ENCODE measurements around the gene PCDH15. TPM values are rescaled to one million over a fixed set of nuclear protein-coding genes. Genes with fewer than 3 reads are reported as not detected.
"Not testable (repeated sequence)": the region's sequence is repeated elsewhere in the genome, so short reads cannot be mapped to it uniquely, and the experiment has no call there.

The PCDH15 gene
- total and polyA plus RNA-seq, 7 experiments from 2014 or later: not detected

DNA sequence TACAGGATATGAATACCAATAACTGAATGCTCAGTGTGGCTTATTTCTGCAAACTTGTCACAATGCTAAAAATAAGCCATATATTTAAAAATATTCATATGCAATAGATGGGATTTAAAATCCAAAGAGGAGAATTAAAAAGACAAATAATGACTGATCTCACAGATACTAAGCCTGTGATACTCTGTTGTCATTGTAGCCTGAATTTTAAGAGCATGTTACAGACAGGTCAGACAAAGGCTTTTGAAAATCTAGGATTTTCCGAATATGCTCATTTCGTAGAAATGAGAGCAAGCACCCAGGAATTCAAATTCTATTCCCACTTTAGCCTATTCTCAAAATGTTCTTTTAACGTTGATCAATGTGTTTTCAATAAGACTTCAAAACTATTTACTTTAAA lies 269.7 kb downstream of the PCDH15 start:
- Histone ChIP-seq H3K36me3 (ENCODE audit: control insufficient read depth in 2 of 3, insufficient read depth in 3 of 3, low read length in 3 of 3) (no peaks in the 10 kb centered on the region), H3K4me3 (ENCODE audit: low read length) (no peak overlapping the region), H3K27me3 (ENCODE audit: control insufficient read depth in 2 of 2, insufficient read depth in 2 of 2, low read length in 2 of 2) (no peaks in the 10 kb centered on the region), H3K9me3 (ENCODE audit: control insufficient read depth in 2 of 3, low read length in 3 of 3) (no peaks in the 10 kb centered on the region), H3K4me1 (ENCODE audit: control insufficient read depth in 2 of 2, insufficient read depth in 2 of 2, low read length in 2 of 2) (no peaks in the 10 kb centered on the region), H3K27ac (ENCODE audit: low read depth, low read length) (no peak overlapping the region)
- Mint-ChIP-seq H3K9me3 (peaks cover 0 to 7% (median 4%) of the 10 kb centered on the region in 11 donors), H3K27ac (no peak overlapping the region), H3K36me3 (no peaks in the 10 kb centered on the region), H3K4me1 (no peaks in the 10 kb centered on the region), H3K4me3 (no peak overlapping the region), H3K27me3 (no peaks in the 10 kb centered on the region)
- intact Hi-C loops (cut with micrococcal nuclease): no loop called here
- POLR2A ChIA-PET: no interaction called here
- ATAC-seq: no peak
- CTCF ChIA-PET: no interaction called here
- DNase-seq: no peak

DNA sequence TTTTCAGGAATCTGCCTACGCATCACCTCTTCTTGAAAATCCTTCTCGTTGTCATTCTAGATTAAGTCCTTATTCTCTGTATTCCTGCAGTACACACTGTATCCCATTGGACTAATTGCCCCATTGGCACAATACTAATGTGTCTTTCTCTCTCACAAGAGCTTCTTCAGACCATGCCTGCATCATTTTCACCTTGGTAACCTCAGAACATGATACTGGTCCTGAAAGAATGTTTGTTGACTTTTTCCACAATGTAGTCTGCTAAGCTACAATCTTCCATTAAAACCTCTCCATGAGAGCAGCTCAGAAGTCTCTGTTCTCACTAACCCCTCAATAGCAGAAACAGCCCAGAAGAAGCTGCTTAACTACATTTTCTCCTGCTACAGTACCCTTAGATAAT lies 270.7 kb downstream of the PCDH15 start:
- H3K4me1 Mint-ChIP-seq: no peaks in the 10 kb centered on the region
- no peak overlapping the region for H3K27ac Mint-ChIP-seq
- no peaks in the 10 kb centered on the region for H3K4me1 ChIP-seq (ENCODE audit: control insufficient read depth in 2 of 2, insufficient read depth in 2 of 2, low read length in 2 of 2)
- no peak overlapping the region for H3K4me3 ChIP-seq (ENCODE audit: low read length)
- no peaks in the 10 kb centered on the region for H3K36me3 Mint-ChIP-seq
- intact Hi-C loops (cut with micrococcal nuclease): no loop called here
- H3K27me3 Mint-ChIP-seq: no peaks in the 10 kb centered on the region
- no peaks in the 10 kb centered on the region for H3K36me3 ChIP-seq (ENCODE audit: control insufficient read depth in 2 of 3, insufficient read depth in 3 of 3, low read length in 3 of 3)
- peaks cover 0 to 7% (median 4%) of the 10 kb centered on the region in 11 donors for H3K9me3 Mint-ChIP-seq
- DNase-seq (no peak), ATAC-seq (no peak)
- CTCF ChIA-PET: interaction anchor here (0.7 kb wide), 1 partner anchor 818 kb away, joined by 3 read pairs; no protein-coding TSS in a partner anchor
- H3K4me3 Mint-ChIP-seq: no peak overlapping the region
- no peaks in the 10 kb centered on the region for H3K27me3 ChIP-seq (ENCODE audit: control insufficient read depth in 2 of 2, insufficient read depth in 2 of 2, low read length in 2 of 2)
- no peak overlapping the region for H3K27ac ChIP-seq (ENCODE audit: low read depth, low read length)
- no peaks in the 10 kb centered on the region for H3K9me3 ChIP-seq (ENCODE audit: control insufficient read depth in 2 of 3, low read length in 3 of 3)
- POLR2A ChIA-PET: no interaction called here

DNA sequence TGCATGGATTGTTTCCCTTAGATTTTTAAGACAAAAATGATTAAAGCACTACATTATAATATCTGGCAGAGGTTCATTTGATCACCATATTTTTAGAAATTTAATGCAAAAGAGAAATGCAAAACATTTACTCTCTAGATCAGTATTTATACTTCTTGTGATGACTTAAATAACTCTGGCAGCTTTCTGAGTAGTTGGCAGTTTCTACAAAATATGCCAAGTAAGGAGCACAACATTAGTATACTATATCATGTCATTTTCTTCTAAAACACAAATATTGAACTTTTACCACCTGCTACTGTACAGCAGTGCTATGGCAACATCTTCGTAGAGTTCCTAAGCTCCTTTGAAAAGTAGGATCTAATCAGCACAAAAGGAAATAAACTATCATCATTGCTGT lies 275.2 kb downstream of the PCDH15 start:
- H3K9me3 ChIP-seq (ENCODE audit: control insufficient read depth in 2 of 3, low read length in 3 of 3): no peaks in the 10 kb centered on the region
- no peaks in the 10 kb centered on the region for H3K27me3 ChIP-seq (ENCODE audit: control insufficient read depth in 2 of 2, insufficient read depth in 2 of 2, low read length in 2 of 2)
- intact Hi-C loops (cut with micrococcal nuclease): no loop called here
- H3K4me1 ChIP-seq (ENCODE audit: control insufficient read depth in 2 of 2, insufficient read depth in 2 of 2, low read length in 2 of 2): no peaks in the 10 kb centered on the region
- no peak overlapping the region for H3K4me3 ChIP-seq (ENCODE audit: low read length)
- H3K36me3 ChIP-seq (ENCODE audit: control insufficient read depth in 2 of 3, insufficient read depth in 3 of 3, low read length in 3 of 3): no peaks in the 10 kb centered on the region
- no peak overlapping the region for H3K27ac Mint-ChIP-seq
- H3K4me3 Mint-ChIP-seq: no peak overlapping the region
- peaks cover 0 to 21% (median 10%) of the 10 kb centered on the region in 11 donors for H3K9me3 Mint-ChIP-seq
- no peaks in the 10 kb centered on the region for H3K36me3 Mint-ChIP-seq
- ATAC-seq (no peak), DNase-seq (no peak)
- CTCF ChIA-PET: no interaction called here
- H3K27ac ChIP-seq (ENCODE audit: low read depth, low read length): no peak overlapping the region
- no peaks in the 10 kb centered on the region for H3K4me1 Mint-ChIP-seq
- H3K27me3 Mint-ChIP-seq: no peaks in the 10 kb centered on the region
- POLR2A ChIA-PET: no interaction called here

DNA sequence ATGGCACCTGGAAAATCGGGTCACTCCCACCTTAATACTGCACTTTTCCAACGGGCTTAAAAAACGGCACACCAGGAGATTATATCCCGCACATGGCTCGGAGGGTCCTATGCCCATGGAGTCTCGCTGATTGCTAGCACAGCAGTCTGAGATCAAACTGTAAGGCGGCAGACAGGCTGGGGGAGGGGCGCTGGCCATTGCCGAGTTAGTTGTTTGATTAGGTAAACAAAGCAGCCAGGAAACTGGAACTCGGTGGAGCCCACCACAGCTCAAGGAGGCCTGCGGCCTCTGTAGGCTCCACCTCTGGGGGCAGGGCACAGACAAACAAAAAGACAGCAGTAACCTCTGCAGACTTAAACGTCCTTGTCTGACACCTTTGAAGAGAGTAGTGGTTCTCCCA lies 285.8 kb downstream of the PCDH15 start:
- ATAC-seq; CTCF ChIA-PET; intact Hi-C loops (cut with micrococcal nuclease); H3K9me3 ChIP-seq (ENCODE audit: control insufficient read depth in 2 of 3, low read length in 3 of 3); H3K36me3 ChIP-seq (ENCODE audit: control insufficient read depth in 2 of 3, insufficient read depth in 3 of 3, low read length in 3 of 3); H3K36me3 Mint-ChIP-seq; H3K27ac ChIP-seq (ENCODE audit: low read depth, low read length); H3K4me3 Mint-ChIP-seq; H3K4me1 ChIP-seq (ENCODE audit: control insufficient read depth in 2 of 2, insufficient read depth in 2 of 2, low read length in 2 of 2); H3K4me1 Mint-ChIP-seq; H3K4me3 ChIP-seq (ENCODE audit: low read length); H3K27me3 ChIP-seq (ENCODE audit: control insufficient read depth in 2 of 2, insufficient read depth in 2 of 2, low read length in 2 of 2); H3K27ac Mint-ChIP-seq; POLR2A ChIA-PET; H3K27me3 Mint-ChIP-seq; DNase-seq: not testable (repeated sequence)
- H3K9me3 Mint-ChIP-seq: peaks cover 0 to 14% (median 9%) of the 10 kb centered on the region in 11 donors

DNA sequence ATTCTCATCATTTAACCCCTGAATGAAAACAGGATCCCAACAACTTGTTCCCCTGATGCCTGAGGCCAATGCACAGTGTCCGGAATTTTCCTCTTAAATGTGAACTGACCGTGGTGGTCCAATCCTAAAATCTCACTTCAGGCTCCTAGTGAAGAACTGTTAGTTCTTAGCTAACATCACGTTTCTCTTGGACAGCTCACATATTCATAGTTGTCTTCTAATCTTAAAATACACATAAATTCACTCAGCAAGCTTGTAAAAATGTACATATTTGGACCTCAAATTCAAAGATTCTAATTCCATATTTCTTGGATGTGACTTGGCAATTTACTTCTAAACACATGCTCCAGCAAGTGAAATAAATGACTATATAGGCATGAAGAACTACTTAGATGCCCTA lies 297.2 kb downstream of the PCDH15 start:
- Mint-ChIP-seq H3K27me3 (no peaks in the 10 kb centered on the region), H3K4me3 (no peak overlapping the region)

DNA sequence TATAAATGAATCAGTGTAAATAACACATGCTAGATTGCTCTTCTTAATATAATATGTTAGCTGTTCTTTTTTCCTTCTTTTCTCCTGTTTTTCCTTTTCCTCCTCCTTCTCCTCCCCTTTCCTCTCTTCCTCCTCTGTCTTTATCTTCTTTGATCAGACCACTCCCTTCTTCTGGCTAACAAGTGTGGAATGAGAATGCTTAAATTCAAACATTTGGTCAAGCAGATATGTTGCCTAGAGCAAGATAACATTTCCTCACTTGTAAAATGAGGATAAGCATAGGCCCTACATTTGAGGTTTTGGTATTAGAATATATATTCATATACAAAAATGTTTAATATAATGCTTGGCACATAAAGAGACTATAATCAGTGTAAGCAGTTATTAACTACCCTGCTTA lies 299.1 kb downstream of the PCDH15 start:
- Mint-ChIP-seq H3K27me3 (no peaks in the 10 kb centered on the region), H3K27ac (no peak overlapping the region), H3K9me3 (peaks cover under 1 to 35% (median 10%) of the 10 kb centered on the region in 11 donors), H3K36me3 (no peaks in the 10 kb centered on the region), H3K4me1 (no peaks in the 10 kb centered on the region), H3K4me3 (no peak overlapping the region)
- Histone ChIP-seq H3K27me3 (ENCODE audit: control insufficient read depth in 2 of 2, insufficient read depth in 2 of 2, low read length in 2 of 2) (no peaks in the 10 kb centered on the region), H3K27ac (ENCODE audit: low read depth, low read length) (no peak overlapping the region), H3K36me3 (ENCODE audit: control insufficient read depth in 2 of 3, insufficient read depth in 3 of 3, low read length in 3 of 3) (no peaks in the 10 kb centered on the region), H3K4me1 (ENCODE audit: control insufficient read depth in 2 of 2, insufficient read depth in 2 of 2, low read length in 2 of 2) (no peaks in the 10 kb centered on the region), H3K4me3 (ENCODE audit: low read length) (no peak overlapping the region), H3K9me3 (ENCODE audit: control insufficient read depth in 2 of 3, low read length in 3 of 3) (no peaks in the 10 kb centered on the region)
- ChIA-PET CTCF (no interaction called here), POLR2A (no interaction called here)
- ATAC-seq: no peak
- DNase-seq: no peak
- intact Hi-C loops (cut with micrococcal nuclease): no loop called here

More for the DNA sequence above, 297.2 kb downstream of the PCDH15 start:
- no peaks in the 10 kb centered on the region for H3K9me3 ChIP-seq (ENCODE audit: control insufficient read depth in 2 of 3, low read length in 3 of 3)
- H3K36me3 ChIP-seq (ENCODE audit: control insufficient read depth in 2 of 3, insufficient read depth in 3 of 3, low read length in 3 of 3): no peaks in the 10 kb centered on the region
- intact Hi-C loops (cut with micrococcal nuclease): no loop called here
- DNase-seq: no peak
- ChIA-PET CTCF (no interaction called here), POLR2A (no interaction called here)
- no peaks in the 10 kb centered on the region for H3K4me1 ChIP-seq (ENCODE audit: control insufficient read depth in 2 of 2, insufficient read depth in 2 of 2, low read length in 2 of 2)
- Mint-ChIP-seq H3K4me1 (no peaks in the 10 kb centered on the region), H3K9me3 (peaks cover 0 to 24% (median 8%) of the 10 kb centered on the region in 11 donors), H3K27ac (no peak overlapping the region), H3K36me3 (no peaks in the 10 kb centered on the region)
- no peak overlapping the region for H3K4me3 ChIP-seq (ENCODE audit: low read length)
- ATAC-seq: no peak
- no peaks in the 10 kb centered on the region for H3K27me3 ChIP-seq (ENCODE audit: control insufficient read depth in 2 of 2, insufficient read depth in 2 of 2, low read length in 2 of 2)
- no peak overlapping the region for H3K27ac ChIP-seq (ENCODE audit: low read depth, low read length)

DNA sequence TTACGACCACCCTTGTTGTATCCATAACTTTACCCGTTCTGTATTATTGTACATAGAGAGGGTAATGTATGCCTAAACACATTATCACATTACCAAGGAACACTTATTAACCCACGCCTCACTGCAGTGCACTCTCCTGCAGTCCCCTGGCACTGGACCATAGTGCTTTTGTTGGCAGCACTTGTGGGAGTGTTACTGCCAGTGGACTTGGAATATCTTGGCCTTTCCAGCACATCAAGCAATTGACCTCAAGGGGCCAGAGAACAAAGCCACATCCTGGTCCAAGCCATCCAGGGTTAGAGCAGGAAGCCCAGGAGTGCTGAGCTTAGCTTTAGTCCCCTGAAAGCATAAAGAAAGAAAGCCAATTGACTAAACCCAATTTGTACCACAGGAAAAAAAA lies 304.2 kb downstream of the PCDH15 start:
- ATAC-seq (no peak), DNase-seq (no peak)
- H3K36me3 Mint-ChIP-seq: no peaks in the 10 kb centered on the region
- CTCF ChIA-PET: no interaction called here
- H3K4me3 Mint-ChIP-seq: no peak overlapping the region
- no peaks in the 10 kb centered on the region for H3K27me3 ChIP-seq (ENCODE audit: control insufficient read depth in 2 of 2, insufficient read depth in 2 of 2, low read length in 2 of 2)
- POLR2A ChIA-PET: no interaction called here
- H3K27me3 Mint-ChIP-seq: no peaks in the 10 kb centered on the region
- no peaks in the 10 kb centered on the region for H3K4me1 Mint-ChIP-seq
- H3K27ac Mint-ChIP-seq: no peak overlapping the region
- intact Hi-C loops (cut with micrococcal nuclease): no loop called here
- H3K4me1 ChIP-seq (ENCODE audit: control insufficient read depth in 2 of 2, insufficient read depth in 2 of 2, low read length in 2 of 2): no peaks in the 10 kb centered on the region
- no peak overlapping the region for H3K27ac ChIP-seq (ENCODE audit: low read depth, low read length)
- peaks cover 0 to 4% (median 0%) of the 10 kb centered on the region in 3 experiments for H3K9me3 ChIP-seq (ENCODE audit: control insufficient read depth in 2 of 3, low read length in 3 of 3)
- peaks cover 2 to 35% (median 16%) of the 10 kb centered on the region in 11 donors for H3K9me3 Mint-ChIP-seq
- no peaks in the 10 kb centered on the region for H3K36me3 ChIP-seq (ENCODE audit: control insufficient read depth in 2 of 3, insufficient read depth in 3 of 3, low read length in 3 of 3)
- H3K4me3 ChIP-seq (ENCODE audit: low read length): no peak overlapping the region
